NCI-H1930 (cell line): ENCODE measurements around the gene ASB7.
"Not testable (repeated sequence)": the region's sequence is repeated elsewhere in the genome, so short reads cannot be mapped to it uniquely, and the experiment has no call there.

Experiments
- DNase-seq, 2 experiments: peaks; one replicate each; lab custom pipeline; 2025; lab: John Stamatoyannopoulos, UW

The ASB7 gene

GRCh38 chr15:100651253-100651652 is 48.9 kb downstream of the ASB7 start:
- no peak for DNase-seq

GRCh38 chr15:100652116-100652515 is 49.7 kb downstream of the ASB7 start:
- DNase-seq, result no peak

GRCh38 chr15:100653608-100654007 is 51.2 kb downstream of the ASB7 start:
- no peak for DNase-seq

GRCh38 chr15:100658895-100659294 is 56.5 kb downstream of the ASB7 start:
- DNase-seq, result no peak

GRCh38 chr15:100661156-100661555 is 58.8 kb downstream of the ASB7 start:
- no peak for DNase-seq

GRCh38 chr15:100663086-100663914 is 60.9 kb downstream of the ASB7 start:
- no peak for DNase-seq

- no peak for DNase-seq
Measured at GRCh38 chr15:100663915-100664281, 61.5 kb downstream of the ASB7 start.

GRCh38 chr15:100665570-100665969 is 63.2 kb downstream of the ASB7 start:
- DNase-seq, result no peak

- no peak for DNase-seq
Measured at GRCh38 chr15:100667405-100668347, 65.3 kb downstream of the ASB7 start.

- no peak for DNase-seq
Measured at GRCh38 chr15:100668348-100668745, 66.0 kb downstream of the ASB7 start.

- DNase-seq, result no peak
Measured at GRCh38 chr15:100669260-100669659, 66.9 kb downstream of the ASB7 start.

GRCh38 chr15:100670505-100671021 is 68.2 kb downstream of the ASB7 start:
- no peak for DNase-seq

- DNase-seq, result no peak
Measured at GRCh38 chr15:100671124-100671680, 68.8 kb downstream of the ASB7 start.

- no peak for DNase-seq
Measured at GRCh38 chr15:100671858-100672543, 69.6 kb downstream of the ASB7 start.

GRCh38 chr15:100672959-100673358 is 70.6 kb downstream of the ASB7 start:
- DNase-seq, result no peak

GRCh38 chr15:100679151-100679550 is 76.8 kb downstream of the ASB7 start:
- DNase-seq, result not testable (repeated sequence)

- no peak for DNase-seq
Measured at GRCh38 chr15:100680726-100681125, 78.3 kb downstream of the ASB7 start.

- no peak for DNase-seq
Measured at GRCh38 chr15:100681335-100681746, 79.0 kb downstream of the ASB7 start.

GRCh38 chr15:100682468-100682867 is 80.1 kb downstream of the ASB7 start:
- DNase-seq, result no peak

GRCh38 chr15:100683434-100683833 is 81.0 kb downstream of the ASB7 start:
- DNase-seq, result no peak

GRCh38 chr15:100684591-100684990 is 82.2 kb downstream of the ASB7 start:
- DNase-seq, result no peak
